Transverse colon (tissue), 4 donors: ENCODE measurements around the gene GALNT6.

Source experiments
- CTCF ChIP-seq, 5 experiments: fragments of 200-600 bp in 3 of 5; fragments of 450-650 bp in 2 of 5; sonication (generic) in 3 of 5; IDR thresholded peaks; 1 replicate in 2 of 5; 2 replicates in 3 of 5; pipeline ENCODE4 v1.5.1; 2016 to 2017; ENCODE audit warnings: antibody characterized with exemption in 5 of 5, inconsistent platforms in 3 of 5, mild to moderate bottlenecking in 2 of 5, moderate library complexity in 1 of 5
- POLR2A ChIP-seq: fragments of 450-650 bp; IDR thresholded peaks from one replicate; pipeline ENCODE4 v1.6.1; 2016; ENCODE audit warnings: antibody characterized with exemption, mild to moderate bottlenecking, moderate library complexity
- POLR2AphosphoS5 ChIP-seq, 3 donors: sonication (generic); formaldehyde crosslinking; IDR thresholded peaks; one replicate each; pipeline ENCODE4 v1.6.1; 2016; ENCODE audit warnings: antibody characterized with exemption in 3 of 3

- no peak for TF ChIP-seq POLR2A
- no peak for TF ChIP-seq POLR2AphosphoS5 (IDR thresholded peaks at IDR 0.05)
- no peak for TF ChIP-seq CTCF (IDR thresholded peaks at IDR 0.05)
Measured at GRCh38 chr12:51371295-51371953, 19.8 kb downstream of the GALNT6 start.
